DMS114 treated with DMSO at 0.1 percent for 48 hours (cell line): ENCODE measurements around the gene CAMKMT.
"Not testable (repeated sequence)": the region's sequence is repeated elsewhere in the genome, so short reads cannot be mapped to it uniquely, and the experiment has no call there.

Experiments used
- DNase-seq: peaks from one replicate; lab custom pipeline; 2025; ENCODE audit not compliant: unreplicated experiment; lab: John Stamatoyannopoulos, UW

Gene CAMKMT

GRCh38 chr2:44495544-44495943 lies 133.8 kb downstream of the CAMKMT start:
- DNase-seq: no peak

GRCh38 chr2:44496130-44496529 lies 134.4 kb downstream of the CAMKMT start:
- DNase-seq: no peak

- no peak for DNase-seq
These were observed 136.8 kb downstream of the CAMKMT start for GRCh38 chr2:44498551-44498950.

DNA sequence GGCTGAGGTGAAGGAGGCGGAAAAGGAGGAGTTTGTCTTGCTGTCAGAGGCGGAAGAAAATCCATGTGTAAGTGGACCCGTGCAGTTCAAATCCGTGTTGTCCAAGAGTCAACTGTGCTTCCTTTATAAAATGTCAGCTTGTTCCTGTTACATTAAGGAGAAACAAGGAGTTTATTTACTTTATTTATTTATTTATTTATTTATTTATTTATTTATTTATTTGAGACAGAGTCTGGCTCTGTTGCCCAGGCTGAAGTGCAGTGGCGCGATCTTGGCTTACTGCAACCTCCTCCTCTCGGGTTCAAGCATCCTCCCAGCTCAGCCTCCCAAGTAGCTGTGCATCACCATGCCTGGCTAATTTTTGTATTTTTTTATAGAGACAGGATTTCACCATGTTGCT lies 143.9 kb downstream of the CAMKMT start:
- DNase-seq: not testable (repeated sequence)

- DNase-seq: no peak
These were observed 148.5 kb downstream of the CAMKMT start for GRCh38 chr2:44510246-44510645.

DNA sequence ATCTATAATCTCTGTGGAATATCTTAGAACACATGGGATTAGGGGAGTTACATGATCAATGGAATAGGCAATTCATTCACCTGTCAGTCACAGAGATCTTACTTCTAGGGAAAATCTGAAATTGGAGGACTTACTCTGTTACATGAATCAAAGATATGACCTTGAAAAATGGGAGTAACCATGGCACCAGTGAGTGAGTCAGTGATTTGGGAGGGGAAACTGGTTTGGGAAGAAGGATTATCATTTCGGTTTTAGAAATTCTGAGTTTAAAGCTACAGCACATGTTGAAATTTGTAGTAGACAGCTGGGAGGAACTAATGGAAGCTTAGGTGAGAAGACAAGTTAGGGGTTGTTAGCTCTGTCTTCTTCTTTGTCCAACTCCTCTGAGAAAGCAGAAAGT lies 153.7 kb downstream of the CAMKMT start:
- DNase-seq: no peak

DNA sequence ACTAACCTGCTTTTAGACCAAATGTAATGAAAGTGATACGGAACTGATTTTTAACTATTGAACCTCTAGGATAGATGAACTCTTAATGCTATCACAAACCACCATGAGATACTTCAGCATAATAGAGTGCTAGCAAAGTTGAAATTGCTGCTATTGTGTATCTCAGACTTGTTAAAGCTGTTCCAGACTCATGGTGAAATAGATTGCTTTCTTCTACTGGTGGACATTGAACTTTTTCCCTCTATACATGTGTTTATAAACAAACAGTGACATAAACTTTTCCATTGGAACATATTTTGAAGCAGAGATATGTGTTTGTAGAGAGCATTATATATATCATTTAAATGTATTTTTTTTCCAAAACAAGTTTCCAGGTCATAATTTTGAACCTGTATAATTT lies 157.3 kb downstream of the CAMKMT start:
- no peak for DNase-seq

GRCh38 chr2:44522846-44523245 lies 161.1 kb downstream of the CAMKMT start:
- no peak for DNase-seq

DNA sequence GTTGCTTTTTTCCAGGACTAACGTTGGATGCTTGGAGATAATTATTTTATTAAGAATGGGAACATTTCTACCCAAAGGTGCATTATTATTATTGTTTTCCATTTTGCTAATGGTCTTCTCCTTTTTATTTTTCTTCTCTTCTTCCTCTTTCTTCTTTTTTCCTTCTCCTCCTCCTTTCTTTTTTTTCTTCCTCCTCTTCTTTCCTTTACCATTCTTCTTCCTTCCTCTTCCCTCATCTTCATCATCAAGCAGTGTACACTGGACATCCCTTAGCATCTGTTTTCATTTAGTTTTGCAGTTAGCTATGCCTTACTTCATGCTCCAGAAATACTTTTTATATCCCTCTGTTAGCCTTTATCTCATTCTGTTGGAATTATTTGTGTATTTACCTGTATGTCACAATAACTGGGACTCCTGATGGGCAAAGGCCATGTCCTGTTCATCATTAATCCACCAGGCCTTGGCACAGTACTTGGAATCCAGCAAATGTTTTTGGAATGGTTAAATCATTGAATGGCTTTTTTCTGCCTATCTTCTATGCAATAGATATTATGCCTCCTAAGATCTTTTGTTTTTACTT lies 162.7 kb downstream of the CAMKMT start:
- no peak for DNase-seq

DNA sequence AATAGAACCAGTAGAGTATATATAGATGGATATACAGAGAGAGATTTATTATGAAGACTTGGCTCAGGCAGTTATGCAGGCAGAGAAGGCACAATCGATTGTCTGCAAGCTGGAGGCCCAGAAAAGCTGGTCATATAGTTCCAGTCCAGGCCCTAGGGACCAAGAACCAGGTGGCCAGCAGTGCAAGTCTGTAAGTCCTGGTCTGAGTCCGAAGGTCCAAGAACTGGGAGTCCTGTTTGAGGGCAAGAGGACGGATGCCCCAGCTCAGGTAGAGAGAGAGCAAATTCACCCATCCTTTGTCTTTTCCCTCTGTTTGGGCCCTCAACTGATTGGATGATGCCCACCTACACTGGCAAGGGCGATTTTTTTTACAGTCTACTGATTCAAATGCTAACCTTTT lies 164.6 kb downstream of the CAMKMT start:
- DNase-seq: no peak

DNA sequence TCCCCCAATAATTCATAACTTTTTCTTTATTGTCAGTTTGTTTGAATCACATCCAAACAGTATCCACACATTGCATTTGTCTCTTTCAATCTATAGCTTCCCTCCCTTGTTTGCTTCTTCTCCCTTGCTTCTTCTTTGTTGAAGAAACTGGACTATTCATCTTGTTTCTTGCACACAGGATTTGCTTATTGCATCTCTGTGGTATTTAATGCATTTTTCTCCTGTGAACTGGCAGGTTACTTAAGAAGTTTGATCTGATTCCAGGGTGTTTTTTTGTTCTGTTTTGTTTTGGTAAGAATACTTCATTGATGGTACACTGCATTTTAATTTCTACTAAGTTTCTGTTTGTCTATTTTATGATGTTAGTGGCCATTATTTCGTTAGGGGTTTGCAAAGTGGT lies 166.8 kb downstream of the CAMKMT start:
- DNase-seq: no peak

DNA sequence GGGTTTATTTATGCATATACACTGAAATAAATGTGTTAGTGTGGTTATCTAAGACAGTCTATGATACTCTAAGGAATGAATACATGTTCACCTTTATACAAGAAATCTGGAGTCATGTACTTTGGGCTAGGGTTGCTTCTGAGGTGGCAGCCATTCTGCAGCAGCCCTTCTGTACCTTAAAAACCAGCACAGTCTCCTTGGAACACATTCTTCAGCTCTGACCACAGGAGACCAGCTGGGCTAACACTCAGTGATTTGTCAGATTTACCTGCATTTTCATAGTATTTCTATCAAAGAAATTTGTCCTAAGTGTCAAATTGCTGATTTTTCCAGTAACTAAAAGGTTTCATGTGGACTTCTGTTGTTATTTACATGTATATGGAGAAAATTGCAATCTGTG lies 167.7 kb downstream of the CAMKMT start:
- no peak for DNase-seq

GRCh38 chr2:44531289-44531688 lies 169.5 kb downstream of the CAMKMT start:
- no peak for DNase-seq

- no peak for DNase-seq
These were observed 170.3 kb downstream of the CAMKMT start for GRCh38 chr2:44532031-44532430.

DNA sequence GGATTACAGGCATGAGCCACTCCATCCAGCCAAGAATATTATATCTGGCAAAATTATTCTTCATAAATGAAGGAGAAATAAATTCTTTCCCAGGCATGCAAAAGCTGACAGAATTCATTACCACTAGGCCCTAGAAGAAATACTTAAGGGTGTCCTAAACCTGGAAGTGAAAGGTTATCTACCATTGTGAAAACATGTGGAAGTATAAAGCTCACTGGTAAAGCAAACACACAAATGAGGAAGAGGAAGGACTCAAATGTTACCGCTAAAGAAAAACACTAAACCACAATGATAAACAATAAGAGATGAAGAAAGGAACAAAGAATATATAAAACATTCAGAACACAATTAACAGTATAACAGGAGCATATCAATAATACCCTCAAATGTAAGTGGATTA lies 171.8 kb downstream of the CAMKMT start:
- DNase-seq: no peak

- no peak for DNase-seq
These were observed 173.6 kb downstream of the CAMKMT start for GRCh38 chr2:44535376-44535775.

GRCh38 chr2:44537264-44537663 lies 175.5 kb downstream of the CAMKMT start:
- DNase-seq: no peak

DNA sequence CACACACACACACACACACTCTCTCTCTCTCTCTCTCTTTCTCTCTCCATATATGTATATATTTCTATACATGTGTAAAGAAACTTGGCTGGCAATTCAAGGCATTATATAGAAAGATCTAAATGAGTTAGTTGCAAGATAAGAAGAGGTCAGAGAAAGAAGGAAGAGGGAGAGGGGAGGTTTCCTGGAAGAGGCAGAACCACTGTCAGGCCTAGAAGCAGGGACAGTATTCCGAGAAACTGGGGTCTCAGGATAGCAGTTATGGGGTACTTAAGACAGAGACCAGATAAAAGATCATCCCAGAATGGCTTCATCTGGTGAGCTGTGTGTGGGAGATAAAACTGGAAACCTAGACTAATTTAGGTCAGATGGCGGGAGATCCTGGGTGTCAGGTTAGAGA lies 180.8 kb downstream of the CAMKMT start:
- DNase-seq: no peak

DNA sequence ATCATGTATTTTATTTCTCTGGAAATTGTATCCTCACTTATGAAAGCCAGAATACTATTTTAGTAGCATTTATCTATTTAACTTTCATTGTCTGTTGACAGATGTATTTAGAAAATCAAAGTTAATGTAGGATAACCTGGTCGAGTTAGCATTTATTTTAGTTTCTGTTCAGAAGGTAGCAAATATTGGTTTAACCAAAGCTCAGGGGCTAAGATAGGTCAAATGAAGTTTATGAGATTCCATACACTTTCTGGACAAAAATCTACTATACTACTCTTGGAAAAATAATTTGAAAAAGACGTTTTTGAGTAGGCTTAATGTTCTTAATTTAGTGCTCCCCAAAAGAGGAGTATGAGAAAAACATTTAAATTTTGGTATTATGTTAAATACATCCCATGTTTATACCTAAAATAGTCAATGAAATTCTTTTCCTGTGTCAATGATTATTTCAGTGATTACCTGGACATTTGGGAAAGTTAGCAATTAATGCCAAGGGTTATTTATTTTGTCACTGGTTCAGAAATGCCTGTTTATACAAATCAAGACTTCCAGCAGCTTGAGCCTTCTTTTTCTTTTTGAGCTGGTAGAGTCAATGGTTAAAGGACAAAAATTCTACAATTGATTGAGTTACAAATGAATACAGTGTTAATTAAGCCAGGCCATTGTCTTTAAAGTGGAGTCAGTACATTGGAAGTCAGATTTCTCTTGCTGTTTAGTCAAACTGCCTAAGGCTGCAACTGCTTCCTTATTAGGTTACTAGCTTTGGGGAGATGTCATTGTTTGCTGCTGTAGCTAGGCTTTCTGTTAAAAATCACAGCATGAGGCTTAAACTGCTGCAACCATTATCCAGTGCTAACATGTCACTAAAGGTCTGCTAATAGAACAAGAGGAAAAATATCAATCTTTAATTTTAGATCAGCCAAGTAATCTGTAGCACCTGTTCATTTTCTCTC lies 182.3 kb downstream of the CAMKMT start:
- DNase-seq: no peak

DNA sequence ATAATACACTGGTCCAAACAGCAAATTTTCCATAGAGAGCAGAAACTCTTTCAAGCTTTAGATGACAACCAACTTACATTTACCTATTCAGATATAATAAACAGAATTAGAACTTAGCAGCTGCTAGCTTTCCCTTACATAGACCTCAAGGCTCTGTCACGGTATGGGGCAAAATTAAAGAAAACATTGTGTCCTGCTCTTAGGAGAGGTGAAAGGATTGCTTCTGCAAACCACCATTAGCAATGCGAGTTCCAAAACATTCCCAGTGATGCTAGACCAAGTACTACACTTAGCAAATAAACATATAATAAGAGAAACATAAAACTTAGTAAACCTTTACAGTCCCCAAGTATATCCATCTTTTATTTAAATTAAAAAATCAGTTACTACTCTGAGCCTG lies 183.3 kb downstream of the CAMKMT start:
- DNase-seq: no peak

DNA sequence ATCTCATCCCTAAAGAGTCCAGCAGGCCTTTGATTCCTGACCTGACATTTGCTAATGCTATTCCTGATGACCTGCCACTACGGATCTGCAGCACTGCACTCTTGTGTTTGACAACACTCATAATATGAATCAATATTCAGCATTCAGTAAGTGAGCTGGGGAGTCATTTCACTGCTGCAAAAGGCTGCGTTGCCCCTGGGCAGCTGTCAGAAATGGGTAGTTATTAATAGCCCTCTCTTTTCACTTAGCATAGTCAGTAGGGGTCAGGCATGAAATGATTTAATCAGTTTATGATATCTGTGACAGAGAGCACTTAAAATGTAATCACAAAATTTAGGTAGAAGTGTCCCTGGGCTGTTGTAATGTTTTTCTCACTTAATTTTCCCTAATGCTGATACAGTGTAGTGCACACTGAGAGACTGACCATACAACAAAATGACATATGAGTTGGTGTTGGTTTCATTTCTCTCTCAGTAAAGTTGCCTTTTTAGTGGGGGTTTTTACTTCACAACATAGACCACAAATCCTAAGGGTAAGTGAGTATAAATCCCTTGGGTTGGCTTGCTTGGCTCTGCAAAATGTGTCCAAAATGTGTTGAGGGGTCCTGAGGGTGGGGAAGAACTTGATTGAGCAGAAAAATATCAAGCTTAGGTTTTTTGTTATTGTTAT lies 184.8 kb downstream of the CAMKMT start:
- no peak for DNase-seq

GRCh38 chr2:44547718-44548117 lies 186.0 kb downstream of the CAMKMT start:
- no peak for DNase-seq
